ELR (cell line): ENCODE results near the gene PRRG3.
"Not testable (repeated sequence)": the region's sequence is repeated elsewhere in the genome, so short reads cannot be mapped to it uniquely, and the experiment has no call there.

Source experiments
- DNase-seq: peaks from one replicate; pipeline ENCODE4 v3.0.0-alpha.2; 2015; ENCODE audit warnings: low read depth

PRRG3 gene

DNA sequence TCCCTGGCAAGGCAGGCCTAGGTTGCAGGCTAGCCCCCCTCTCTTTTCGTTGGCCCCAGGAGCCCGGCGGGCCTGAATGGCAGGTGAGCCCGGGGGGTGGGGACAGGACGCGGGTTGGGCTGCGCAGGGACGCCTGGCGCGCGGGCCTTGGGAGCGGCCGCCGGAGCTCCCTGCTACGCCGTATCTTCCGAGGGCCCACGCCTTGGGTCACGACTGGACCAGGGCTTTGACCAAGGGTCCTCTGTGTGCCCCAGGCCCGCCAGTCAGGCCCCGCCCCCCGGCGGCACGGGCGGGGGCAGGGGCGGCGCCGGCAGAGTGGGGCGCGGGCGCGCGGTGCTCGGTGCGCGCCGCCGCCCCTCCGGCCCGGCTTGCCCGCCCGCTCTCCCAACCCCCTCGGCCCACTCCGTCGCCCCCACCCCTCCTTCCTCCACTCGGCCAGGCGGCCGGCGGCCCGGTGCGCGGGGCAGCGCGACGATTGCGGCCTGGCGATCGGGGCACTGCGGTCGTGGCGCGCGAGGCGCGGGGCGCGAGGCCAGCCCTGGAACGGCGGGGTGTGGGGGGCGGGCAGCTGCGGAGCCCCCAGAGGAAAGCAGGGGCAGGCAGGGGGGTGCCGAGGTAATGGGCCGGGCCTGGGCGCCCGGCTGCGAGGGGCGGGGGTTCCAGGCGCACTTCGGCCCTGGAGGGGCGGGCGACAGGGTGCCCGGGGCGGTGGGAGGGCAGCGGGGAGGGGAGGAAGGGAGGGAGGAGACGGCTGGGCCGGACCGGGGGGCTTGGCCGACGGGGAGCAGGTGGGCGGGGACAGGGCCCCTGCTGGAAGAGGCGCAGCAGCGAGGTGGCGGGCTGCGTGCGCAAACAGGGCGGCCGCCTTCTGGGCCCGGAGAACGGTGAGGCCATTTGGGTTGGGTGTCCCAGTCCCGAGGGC lies at the start of gene PRRG3:
PRRG3 (plus strand) TSS at position 798 of the 922 bp plus-strand sequence. CDS start 3,357 bp downstream, outside the sequence.
- no peak for DNase-seq

DNA sequence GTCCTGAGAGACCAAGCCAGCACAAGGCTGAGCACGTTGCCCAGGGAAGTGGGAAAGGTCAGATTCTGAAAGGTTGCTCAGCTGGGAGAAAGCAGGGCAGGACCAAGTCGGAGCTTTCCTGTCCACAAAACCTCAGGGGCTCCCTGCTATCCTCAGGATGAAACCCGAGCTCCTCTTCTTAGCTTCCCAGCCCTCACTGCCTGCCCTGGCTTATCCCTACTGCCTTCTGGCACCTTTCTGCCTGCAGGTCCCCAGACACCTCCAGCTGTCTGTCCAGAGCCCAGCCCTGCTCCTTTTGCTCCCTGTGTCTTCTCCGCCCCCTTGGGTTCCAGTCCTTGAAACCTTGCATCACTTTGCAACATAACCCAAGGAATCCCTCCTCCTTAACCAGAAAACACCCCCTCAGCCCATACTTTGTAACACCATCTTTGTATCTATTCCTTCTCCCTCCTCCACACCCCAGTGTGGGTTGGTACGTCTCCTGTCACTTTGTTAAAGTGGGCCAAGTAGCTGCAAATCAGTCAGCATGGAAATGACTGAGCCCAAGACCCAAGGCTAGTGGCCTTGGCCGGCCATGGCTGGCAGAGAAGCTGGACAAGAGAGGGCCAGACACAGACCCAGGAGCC lies 20.0 kb upstream of the PRRG3 start:
- DNase-seq: no peak

- DNase-seq: no peak
These were observed 19.1 kb upstream of the PRRG3 start for GRCh38 chrX:151676196-151676595.

- DNase-seq: no peak
These were observed 15.4 kb upstream of the PRRG3 start for GRCh38 chrX:151679798-151680402.

- peak; percentile 52 for DNase-seq
These were observed 14.5 kb upstream of the PRRG3 start for GRCh38 chrX:151680805-151681204.

- no peak for DNase-seq
These were observed 7.6 kb upstream of the PRRG3 start for GRCh38 chrX:151687635-151688034.

- DNase-seq: no peak
These were observed 6.6 kb upstream of the PRRG3 start for GRCh38 chrX:151688695-151689094.

- DNase-seq: no peak
These were observed 2.4 kb upstream of the PRRG3 start for GRCh38 chrX:151692825-151693224.

GRCh38 chrX:151694121-151694520 lies 1.1 kb upstream of the PRRG3 start:
- no peak for DNase-seq

- no peak for DNase-seq
These were observed 504 bp downstream of the PRRG3 start for GRCh38 chrX:151695583-151696340.

- DNase-seq: not testable (repeated sequence)
These were observed 1.8 kb downstream of the PRRG3 start for GRCh38 chrX:151697082-151697481.

GRCh38 chrX:151697522-151697921 lies 2.3 kb downstream of the PRRG3 start:
- peak; percentile 25 for DNase-seq

DNA sequence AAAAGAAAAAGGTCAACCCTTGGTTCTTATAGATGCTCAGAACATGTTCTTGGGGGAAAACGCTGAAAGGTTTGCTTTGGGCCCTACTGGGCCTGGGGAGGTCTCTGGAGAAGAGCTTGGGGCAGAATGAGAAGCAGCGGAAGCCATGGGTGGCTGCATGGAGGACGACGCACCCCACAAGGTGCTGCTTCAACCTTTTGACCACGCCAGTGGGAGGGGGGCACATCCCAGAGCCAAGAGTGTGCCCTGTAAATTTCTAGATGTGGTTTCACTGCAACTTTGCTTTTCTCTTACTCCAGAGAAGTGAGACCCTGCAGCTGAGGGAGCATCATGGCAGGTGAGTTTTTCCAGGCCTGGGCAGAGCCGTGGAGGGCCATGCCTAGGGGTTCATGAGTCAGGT lies 3.2 kb downstream of the PRRG3 start:
- DNase-seq: no peak

DNA sequence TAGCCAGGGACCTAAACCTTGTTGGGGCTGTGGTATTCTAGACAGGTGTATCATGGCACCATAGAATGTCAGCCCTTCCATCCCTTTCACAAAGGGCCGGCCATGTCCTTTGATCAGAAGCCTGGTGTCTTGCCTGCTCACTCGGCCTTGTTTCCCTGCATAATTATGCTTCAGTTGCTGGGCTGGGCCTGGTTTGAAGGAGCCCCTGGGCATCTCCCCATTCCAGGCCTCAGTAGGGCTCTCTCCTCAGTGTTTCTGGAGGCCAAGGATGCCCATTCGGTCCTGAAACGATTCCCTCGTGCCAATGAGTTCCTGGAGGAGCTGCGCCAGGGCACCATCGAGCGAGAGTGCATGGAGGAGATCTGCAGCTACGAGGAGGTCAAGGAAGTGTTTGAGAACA lies 4.5 kb downstream of the PRRG3 start:
- DNase-seq: no peak

DNA sequence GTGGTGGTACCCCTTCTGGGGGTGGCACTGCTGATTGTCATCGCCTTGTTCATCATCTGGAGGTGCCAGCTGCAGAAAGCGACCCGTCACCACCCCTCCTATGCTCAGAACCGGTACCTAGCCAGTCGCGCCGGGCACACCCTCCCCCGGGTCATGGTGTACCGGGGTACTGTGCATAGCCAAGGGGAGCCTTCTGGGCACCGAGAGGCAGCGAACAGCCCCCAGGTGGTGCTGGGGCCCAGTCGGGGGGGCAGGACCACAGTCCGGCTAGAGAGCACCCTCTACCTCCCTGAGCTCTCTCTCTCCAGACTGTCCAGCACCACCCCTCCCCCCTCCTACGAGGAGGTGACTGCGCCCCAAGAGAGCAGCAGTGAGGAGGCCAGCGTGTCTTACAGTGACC lies 5.3 kb downstream of the PRRG3 start:
- DNase-seq: no peak

- DNase-seq: no peak
These were observed 5.8 kb downstream of the PRRG3 start for GRCh38 chrX:151701071-151701470.

DNA sequence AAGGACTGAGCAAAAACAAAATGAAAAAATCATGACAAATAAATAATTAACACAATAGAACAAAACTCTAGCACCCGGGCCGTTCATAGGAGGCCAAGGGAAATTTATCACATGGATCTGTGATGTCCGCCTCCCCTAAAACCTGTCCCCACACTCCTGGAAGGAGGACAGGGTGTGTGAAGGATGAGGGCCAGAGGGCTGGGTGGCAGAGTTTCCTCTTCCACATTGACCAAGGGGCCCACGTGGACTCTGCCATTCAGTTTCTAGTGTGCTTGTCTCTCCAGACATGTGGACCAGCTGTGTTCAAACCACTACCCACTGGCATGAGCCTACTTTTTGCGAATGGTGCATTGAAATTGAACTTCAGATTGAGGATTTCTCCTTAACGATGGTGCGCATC lies 6.3 kb downstream of the PRRG3 start:
- no peak for DNase-seq

GRCh38 chrX:151702026-151702714 lies 6.9 kb downstream of the PRRG3 start:
- DNase-seq: no peak

GRCh38 chrX:151702741-151703340 lies 7.6 kb downstream of the PRRG3 start:
- DNase-seq: no peak

GRCh38 chrX:151703487-151703886 lies 8.2 kb downstream of the PRRG3 start:
- no peak for DNase-seq

DNA sequence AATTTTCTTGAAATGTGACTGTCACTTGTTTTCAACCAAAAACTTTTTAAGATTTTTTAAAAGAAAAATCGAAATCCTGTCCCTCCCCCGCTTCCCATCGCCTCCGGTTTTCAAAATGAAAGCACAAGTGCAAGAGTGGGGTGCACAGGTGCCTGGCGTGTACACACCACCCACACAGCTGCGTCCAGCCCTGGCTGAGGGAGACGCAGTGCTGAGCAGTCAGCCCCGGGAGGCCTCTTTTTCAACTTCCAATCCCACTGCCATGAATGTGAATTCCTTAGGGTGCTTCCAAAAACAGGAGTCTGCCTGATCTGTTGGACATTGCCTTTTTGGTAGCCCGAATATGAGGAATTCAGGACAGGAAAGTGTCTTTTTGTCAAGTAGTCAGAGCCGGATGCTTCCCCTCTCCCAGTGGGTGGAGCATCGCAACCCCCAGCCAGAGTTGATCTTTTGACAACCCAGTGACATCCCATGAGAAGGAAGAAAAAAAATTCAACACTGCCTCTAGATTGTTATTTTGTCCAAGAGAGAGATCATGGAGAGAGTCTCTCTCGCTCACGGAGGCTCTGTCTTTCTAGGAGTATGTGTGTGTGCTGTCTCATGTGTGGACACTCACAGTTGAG lies 8.9 kb downstream of the PRRG3 start:
- no peak for DNase-seq
